ENCODE results near the gene CKLF.

- TF ChIP-seq, protein P1, sequence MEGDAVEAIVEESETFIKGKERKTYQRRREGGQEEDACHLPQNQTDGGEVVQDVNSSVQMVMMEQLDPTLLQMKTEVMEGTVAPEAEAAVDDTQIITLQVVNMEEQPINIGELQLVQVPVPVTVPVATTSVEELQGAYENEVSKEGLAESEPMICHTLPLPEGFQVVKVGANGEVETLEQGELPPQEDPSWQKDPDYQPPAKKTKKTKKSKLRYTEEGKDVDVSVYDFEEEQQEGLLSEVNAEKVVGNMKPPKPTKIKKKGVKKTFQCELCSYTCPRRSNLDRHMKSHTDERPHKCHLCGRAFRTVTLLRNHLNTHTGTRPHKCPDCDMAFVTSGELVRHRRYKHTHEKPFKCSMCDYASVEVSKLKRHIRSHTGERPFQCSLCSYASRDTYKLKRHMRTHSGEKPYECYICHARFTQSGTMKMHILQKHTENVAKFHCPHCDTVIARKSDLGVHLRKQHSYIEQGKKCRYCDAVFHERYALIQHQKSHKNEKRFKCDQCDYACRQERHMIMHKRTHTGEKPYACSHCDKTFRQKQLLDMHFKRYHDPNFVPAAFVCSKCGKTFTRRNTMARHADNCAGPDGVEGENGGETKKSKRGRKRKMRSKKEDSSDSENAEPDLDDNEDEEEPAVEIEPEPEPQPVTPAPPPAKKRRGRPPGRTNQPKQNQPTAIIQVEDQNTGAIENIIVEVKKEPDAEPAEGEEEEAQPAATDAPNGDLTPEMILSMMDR (IDR thresholded peaks at IDR 0.05): no peak
- no peak for TF ChIP-seq POLR2A (IDR thresholded peaks at IDR 0.05)
Measured at GRCh38 chr16:66508248-66508913, 44.0 kb upstream of the CKLF start.

Data from adrenal gland (tissue), 5 donors.